ENCODE data around the gene ABLIM2.
A peak's percentile ranks its signal among the peaks of the same experiment; 100 is the strongest.

ABLIM2 gene

GRCh38 chr4:7990807-7991459, 167.7 kb downstream of the ABLIM2 start:
- H3K4me3 Mint-ChIP-seq, result no peak overlapping the region
- peaks cover 12% of the 10 kb centered on the region for H3K27me3 Mint-ChIP-seq (ENCODE audit: low read depth, poor library complexity)
- peaks cover 22% of the 10 kb centered on the region for H3K4me1 Mint-ChIP-seq
- TF ChIP-seq, protein P1, sequence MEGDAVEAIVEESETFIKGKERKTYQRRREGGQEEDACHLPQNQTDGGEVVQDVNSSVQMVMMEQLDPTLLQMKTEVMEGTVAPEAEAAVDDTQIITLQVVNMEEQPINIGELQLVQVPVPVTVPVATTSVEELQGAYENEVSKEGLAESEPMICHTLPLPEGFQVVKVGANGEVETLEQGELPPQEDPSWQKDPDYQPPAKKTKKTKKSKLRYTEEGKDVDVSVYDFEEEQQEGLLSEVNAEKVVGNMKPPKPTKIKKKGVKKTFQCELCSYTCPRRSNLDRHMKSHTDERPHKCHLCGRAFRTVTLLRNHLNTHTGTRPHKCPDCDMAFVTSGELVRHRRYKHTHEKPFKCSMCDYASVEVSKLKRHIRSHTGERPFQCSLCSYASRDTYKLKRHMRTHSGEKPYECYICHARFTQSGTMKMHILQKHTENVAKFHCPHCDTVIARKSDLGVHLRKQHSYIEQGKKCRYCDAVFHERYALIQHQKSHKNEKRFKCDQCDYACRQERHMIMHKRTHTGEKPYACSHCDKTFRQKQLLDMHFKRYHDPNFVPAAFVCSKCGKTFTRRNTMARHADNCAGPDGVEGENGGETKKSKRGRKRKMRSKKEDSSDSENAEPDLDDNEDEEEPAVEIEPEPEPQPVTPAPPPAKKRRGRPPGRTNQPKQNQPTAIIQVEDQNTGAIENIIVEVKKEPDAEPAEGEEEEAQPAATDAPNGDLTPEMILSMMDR (IDR thresholded peaks at IDR 0.05), result no peak
- no peak overlapping the region for H3K27ac Mint-ChIP-seq
- DNase-seq, result no peak
- peaks cover 14% of the 10 kb centered on the region for H3K9me3 Mint-ChIP-seq
- no peaks in the 10 kb centered on the region for H3K36me3 Mint-ChIP-seq (ENCODE audit: low read depth)

GRCh38 chr4:7989654-7990053, 169.0 kb downstream of the ABLIM2 start:
- H3K27me3 Mint-ChIP-seq (ENCODE audit: low read depth, poor library complexity), result peaks cover 13% of the 10 kb centered on the region
- H3K36me3 Mint-ChIP-seq (ENCODE audit: low read depth), result no peaks in the 10 kb centered on the region
- peaks cover 35% of the 10 kb centered on the region for H3K4me1 Mint-ChIP-seq
- TF ChIP-seq, protein P1 (IDR thresholded peaks at IDR 0.05), result no peak
- no peak for DNase-seq
- H3K9me3 Mint-ChIP-seq, result peaks cover 10% of the 10 kb centered on the region
- H3K4me3 Mint-ChIP-seq, result no peak overlapping the region
- no peak overlapping the region for H3K27ac Mint-ChIP-seq

DNA sequence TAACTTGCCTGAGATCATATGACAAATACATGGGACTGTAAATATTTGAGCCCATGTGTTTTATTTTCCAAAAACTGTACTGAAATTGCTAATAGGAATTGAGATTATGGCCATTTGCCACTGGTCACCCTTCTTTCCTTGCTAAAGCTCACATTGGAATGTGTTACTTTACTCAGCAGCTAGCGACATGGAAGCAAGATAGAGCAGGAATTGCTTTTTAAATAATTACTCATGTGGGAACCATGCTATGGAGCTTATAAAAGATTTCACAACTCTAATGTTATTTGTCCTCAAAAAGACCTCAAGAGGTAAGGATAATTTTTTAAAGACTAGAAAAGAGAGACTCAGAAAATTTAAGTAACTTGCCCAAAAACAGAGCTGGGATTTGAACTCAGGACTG, 170.2 kb downstream of the ABLIM2 start:
- peaks cover 18% of the 10 kb centered on the region for H3K27me3 Mint-ChIP-seq (ENCODE audit: low read depth, poor library complexity)
- peaks cover 10% of the 10 kb centered on the region for H3K9me3 Mint-ChIP-seq
- peaks cover 47% of the 10 kb centered on the region for H3K4me1 Mint-ChIP-seq
- TF ChIP-seq, protein P1 (IDR thresholded peaks at IDR 0.05), result no peak
- H3K4me3 Mint-ChIP-seq, result no peak overlapping the region
- DNase-seq, result no peak
- no peak overlapping the region for H3K27ac Mint-ChIP-seq
- H3K36me3 Mint-ChIP-seq (ENCODE audit: low read depth), result no peaks in the 10 kb centered on the region

GRCh38 chr4:7987148-7987989, 171.2 kb downstream of the ABLIM2 start:
- H3K27ac Mint-ChIP-seq, result no peak overlapping the region
- DNase-seq, result peak; percentile 80
- peaks cover 15% of the 10 kb centered on the region for H3K27me3 Mint-ChIP-seq (ENCODE audit: low read depth, poor library complexity)
- H3K36me3 Mint-ChIP-seq (ENCODE audit: low read depth), result no peaks in the 10 kb centered on the region
- H3K9me3 Mint-ChIP-seq, result peaks cover 10% of the 10 kb centered on the region
- no peak overlapping the region for H3K4me3 Mint-ChIP-seq
- TF ChIP-seq, protein P1 (IDR thresholded peaks at IDR 0.05), result peak; percentile 83
- peaks cover 52% of the 10 kb centered on the region for H3K4me1 Mint-ChIP-seq

GRCh38 chr4:7985891-7986441, 172.6 kb downstream of the ABLIM2 start:
- Mint-ChIP-seq H3K27me3 (ENCODE audit: low read depth, poor library complexity) (peaks cover 16% of the 10 kb centered on the region), H3K27ac (peak overlapping the region; percentile 64), H3K4me3 (peak overlapping the region; percentile 46), H3K4me1 (peaks cover 53% of the 10 kb centered on the region), H3K9me3 (peaks cover 14% of the 10 kb centered on the region), H3K36me3 (ENCODE audit: low read depth) (no peaks in the 10 kb centered on the region)
- TF ChIP-seq, protein P1 (IDR thresholded peaks at IDR 0.05), result no peak
- peak; percentile 60 for DNase-seq
